ENCODE results near the gene WNT7A.
"Not testable (repeated sequence)": the region's sequence is repeated elsewhere in the genome, so short reads cannot be mapped to it uniquely, and the experiment has no call there.

Gene WNT7A

DNA sequence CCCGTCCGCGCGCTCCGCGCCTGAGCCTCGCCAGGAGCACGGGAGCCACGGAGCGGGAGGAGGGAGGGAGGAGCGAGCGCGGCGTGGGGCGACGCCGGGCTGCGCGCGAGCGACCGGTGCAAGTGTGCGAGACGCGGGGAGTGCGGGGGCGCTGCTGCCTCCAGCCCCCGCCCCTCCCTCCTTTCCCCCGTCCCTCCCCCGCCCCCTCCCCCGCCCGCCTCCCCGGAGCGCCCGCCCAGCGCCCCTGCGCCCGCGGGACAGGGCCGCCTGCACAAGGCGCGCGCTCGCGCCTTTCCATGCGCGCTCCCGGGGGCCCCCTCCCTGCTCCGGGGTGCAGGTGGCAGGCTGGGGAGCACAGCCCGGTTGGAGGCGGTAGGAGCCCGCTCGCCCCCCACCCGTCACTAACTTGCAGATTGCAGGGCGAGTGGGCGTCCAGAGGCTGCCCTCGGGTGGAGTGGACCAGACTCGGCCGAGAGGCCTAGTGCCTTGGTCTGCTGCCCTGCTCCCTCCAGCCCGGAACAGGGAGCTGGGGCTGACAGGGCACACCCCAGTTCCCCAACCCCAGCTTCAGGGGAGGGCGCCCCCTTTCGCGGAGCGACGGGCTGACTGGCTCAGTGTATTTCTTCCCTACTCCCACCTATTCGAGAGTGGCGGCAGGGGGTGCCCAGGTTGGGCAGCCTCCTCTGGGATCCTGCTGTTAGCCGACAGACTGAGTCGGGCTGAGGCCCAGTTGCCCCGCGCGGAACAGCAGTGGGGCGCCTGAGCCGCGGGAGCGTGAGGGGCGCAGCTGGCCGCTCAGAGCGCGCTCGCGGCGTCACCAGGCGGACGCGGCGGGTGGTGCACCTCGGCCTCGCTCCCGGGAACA, at the start of gene WNT7A:
Gene WNT7A, minus strand, starts transcription at position 126 of the 865 bp plus-strand sequence. CDS start 255 bp downstream, outside the sequence.
- no peak for DNase-seq

DNA sequence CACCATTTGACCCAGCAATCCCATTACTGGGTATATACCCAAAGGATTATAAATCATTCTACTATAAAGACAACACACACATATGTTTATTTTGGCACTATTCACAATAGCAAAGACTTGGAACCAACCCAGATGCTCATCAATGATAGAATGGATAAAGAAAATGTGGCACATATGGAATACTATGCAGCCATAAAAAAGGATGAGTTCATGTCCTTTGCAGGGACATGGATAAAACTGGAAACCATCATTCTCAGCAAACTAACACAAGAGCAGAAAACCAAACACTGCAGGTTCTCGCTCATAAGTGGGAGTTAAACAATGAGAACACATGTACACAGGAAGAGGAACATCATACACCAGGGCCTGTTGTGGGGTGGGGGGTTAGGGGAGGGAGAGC, 48.9 kb upstream of the WNT7A start:
- not testable (repeated sequence) for DNase-seq

DNA sequence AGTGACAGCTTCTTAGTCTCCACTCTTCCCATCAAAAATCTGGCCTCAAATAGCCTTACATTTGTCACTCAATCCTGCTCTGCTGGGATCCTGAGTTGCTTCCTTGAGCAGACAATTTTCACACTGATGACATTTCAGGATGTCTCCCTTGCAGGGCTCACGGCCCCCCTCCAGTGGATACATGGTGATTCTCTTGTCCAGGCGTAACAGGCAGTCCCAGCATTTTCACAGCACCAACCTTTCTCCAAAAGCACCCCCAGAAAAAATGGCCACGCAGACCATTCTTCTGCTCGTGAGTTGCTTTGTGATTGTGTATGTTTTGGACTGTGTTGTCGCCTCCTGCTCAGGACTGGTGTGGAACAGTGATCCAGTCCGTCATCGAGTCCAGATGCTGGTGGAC, 47.4 kb upstream of the WNT7A start:
- no peak for DNase-seq

DNA sequence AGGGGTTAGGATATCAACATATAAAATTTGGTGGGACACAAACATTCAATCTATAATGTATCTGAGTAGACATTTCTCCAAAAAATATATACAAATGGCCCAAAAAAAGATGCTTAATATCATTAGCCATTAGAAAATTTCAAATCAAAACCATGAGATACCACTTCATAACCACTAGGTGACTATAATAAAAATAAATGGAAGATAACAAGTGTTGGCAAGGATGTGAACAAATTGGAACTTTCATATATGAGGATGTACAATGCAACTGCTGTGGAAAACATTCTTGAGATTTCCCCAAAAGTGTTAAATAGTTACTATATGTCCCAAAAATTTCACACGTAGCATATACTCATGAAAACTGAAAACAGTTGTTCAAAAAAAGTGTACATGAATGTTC, 36.5 kb upstream of the WNT7A start:
- no peak for DNase-seq

DNA sequence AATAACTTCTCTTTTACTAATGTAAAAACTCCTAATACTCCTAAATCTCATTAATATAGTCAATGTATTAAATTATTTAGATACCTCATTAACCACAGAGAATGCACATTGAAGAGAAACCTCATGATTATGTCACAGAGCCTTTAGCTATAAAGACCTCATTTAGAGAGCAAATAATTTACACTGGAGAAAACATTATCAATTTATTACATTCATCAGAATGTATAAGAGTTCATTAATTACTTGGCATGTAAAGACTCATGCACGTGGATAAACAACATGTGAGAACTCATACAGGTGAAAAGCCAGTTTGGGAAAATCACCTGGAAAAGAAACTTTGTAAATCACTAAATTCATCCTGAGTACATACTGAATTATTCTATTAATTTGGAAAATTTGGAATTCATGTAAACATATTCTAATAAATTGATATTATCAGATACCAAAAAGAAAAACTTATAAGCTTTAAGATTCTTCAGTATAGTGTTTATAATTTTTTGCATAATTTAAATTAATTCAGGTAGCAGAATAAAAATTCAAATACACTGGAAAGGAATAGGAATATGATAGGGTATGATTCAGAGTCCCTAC, 22.9 kb upstream of the WNT7A start:
- no peak for DNase-seq

DNA sequence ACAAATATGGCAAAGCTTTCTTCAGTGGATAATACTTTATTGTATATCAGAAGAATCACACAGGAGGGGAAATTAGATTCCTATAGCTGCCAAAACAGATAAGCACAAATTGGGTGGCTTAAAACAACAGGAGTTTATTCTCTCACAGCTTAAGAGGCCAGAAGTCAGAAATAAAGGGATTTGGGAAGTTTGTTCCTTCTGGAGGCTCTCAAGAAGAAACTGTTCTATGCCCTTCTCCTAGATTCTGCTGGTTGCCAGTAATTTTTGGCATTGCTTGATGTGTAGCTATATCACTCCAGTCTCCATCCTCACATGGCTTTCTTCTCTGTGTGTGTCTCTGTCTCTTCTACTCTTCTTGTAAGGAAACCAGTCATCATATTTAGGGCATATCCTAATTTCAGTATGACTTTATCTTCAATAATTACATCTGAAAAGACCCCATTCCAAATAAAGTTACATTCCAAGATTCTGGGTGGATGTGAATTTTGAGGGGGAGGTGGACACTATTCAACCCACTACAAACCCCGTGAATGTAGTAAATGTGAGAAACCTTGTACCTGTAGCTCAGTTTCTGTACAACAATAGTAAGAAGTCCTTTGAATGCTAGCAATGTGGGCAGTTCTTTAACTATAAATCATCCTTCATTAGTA, 22.2 kb upstream of the WNT7A start:
- no peak for DNase-seq

DNA sequence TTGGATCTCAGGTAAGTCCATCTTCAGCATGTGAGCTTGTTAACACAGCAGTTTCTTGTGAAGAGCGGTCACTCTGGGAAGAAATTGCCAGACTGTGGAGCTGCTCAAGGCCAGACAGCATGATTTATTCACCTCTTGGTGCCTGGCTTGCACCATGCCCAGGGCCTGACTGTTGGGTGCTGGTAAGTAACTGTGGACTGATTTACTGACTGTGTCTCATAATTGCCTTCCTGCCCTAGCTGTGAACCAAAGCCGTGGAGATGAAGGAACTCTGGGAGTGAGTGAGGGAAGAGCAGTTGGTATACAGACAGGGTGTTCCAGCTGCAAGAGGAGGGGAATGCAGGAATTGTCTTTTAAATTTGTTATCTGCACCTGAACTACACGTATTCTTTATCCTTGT, 18.5 kb upstream of the WNT7A start:
- no peak for DNase-seq

DNA sequence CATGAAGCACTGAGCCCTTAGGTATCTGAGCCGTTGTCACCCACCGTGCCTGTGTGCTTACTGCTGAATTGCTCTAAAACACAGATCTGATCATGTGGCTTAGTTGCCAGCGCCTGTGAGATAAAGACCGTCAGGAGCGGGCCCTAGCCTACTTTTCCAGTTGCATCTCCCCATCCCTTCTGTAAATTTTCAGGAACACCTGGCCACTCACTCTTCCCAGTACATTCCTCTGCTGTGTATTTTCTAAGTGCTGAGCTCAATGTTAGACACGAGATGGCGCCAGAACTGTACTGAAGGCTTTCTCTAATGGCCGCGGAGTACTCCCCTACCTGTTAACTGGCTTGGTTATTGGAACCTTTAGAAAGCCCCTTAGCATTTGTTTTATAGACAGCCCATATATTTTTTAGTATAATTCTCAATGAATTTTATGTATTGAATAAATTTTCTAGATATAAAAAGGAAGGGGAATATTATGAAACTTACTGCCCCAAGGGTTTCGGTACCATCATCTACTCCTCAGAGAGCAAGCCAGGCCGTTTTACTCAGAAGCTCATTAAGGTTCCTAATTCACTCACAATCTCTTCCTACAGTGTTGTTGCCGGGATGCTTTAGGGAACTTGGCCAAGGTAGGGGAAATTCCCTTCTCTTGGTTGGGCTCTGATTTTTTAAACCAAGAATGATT, 16.7 kb upstream of the WNT7A start:
- no peak for DNase-seq

DNA sequence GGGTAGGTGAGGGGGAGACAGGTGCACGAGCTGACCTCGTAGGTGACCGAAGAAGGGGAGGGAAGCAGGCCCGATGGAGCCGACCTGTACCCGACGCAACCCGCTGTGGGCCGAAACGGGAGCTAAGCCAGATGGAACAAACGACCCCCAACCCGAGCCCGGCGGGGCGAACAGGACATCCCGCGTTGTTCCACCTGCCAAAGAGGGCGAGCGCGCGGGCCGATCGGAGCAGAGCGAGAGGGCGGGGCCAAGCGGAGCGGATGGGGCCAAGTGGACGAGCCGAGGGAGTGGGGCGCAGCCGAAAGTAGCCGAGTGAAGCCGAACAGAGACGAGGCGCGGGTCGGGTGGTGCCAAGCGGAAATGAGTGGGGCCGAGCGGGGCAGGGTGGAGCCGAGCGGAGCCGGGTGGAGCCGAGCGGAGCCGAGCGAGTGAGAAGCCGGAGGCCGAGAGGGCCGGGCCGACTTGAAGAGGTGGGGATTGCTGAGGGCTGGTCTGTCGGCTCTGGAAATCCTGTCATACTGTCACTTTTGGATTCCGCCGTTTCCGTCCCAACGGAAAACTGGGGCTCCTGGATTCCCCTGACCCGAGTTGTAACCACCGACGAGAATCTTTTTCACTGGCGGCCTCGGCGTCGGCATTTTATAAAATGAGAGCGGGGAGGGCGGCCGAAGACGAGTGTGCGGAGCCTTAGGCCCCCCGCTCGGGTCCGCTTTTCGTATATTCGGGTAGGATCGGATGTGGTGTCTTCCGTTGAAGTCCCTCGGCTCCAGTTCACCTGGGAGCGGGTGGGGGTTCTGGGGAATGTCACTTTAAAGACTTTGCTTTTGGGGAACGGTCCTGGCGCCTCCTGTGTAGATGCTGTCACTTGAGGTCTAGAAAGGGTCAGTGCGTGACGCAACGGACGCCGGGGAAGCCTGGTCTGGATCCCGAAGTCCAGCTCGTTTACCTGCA, 15.6 kb upstream of the WNT7A start:
- no peak for DNase-seq

DNA sequence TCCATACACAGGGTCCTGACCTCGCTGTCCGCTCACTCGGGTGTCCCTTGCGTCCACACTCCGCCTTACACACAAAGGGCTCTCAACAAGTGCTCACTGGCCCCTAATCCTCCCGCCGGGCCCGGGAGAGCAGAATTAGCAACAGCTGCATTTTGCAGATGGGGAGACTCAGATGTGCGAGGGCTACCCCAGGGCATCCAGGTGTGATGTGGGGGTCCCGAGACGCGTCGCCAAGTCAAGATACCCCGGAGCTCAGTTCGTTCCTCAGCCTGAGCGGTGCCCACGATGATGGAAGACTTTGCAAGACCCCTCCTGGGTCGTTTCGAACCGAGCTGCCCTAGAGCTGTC, 14.9 kb upstream of the WNT7A start:
- no peak for DNase-seq

DNA sequence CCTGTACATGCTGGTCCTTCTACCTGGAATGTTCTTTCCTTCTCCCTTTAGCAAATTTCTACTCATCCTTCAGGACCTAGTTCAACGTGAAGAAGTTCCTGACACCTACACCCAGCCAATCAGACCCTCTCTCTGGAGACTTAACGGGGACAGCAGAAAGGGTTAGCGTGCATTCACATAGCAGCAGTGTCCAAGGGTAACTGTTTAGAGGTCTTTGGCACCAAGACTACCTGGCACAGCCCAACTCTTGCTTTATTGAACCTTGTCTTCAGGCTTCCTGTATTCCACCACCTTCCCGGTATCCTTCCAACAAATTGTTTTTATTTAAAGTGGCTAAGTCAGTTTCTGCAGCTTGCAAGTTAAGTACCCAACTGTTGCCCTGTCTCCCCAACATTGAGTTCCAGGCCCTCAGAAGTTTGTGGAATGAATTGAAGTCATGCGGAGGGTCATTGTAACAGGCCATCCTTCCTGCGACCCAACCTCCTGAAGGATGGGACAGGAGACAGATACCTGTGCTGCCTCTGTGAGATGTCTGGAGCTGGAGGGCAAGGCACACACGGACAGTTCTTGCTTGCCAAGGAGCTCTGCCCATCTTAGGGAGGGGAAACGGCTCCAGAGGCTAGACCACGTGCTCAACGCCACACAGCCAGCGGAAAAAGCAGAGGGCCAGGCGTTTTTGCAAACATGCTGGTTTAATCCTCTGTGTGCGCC, 14.4 kb upstream of the WNT7A start:
- DNase-seq: no peak

DNA sequence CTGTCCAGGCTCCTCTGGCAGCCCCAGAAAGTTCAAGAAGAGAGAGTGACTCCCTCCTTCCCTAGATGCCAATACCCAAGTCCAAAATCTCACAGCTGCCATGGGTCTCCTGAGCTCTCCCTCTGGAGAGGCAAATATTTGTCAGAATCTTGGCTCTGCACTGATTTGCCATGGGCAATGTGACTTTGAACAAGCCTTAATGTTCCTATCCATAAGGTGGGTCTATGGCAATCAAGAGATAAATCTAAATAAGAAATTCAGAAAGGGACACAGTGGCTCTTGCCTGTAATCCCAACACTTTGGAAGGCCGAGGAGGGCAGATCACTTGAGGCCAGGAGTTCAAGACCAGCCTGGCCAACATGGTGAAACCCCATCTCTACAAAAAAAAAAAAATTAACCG, 12.4 kb upstream of the WNT7A start:
- no peak for DNase-seq

DNA sequence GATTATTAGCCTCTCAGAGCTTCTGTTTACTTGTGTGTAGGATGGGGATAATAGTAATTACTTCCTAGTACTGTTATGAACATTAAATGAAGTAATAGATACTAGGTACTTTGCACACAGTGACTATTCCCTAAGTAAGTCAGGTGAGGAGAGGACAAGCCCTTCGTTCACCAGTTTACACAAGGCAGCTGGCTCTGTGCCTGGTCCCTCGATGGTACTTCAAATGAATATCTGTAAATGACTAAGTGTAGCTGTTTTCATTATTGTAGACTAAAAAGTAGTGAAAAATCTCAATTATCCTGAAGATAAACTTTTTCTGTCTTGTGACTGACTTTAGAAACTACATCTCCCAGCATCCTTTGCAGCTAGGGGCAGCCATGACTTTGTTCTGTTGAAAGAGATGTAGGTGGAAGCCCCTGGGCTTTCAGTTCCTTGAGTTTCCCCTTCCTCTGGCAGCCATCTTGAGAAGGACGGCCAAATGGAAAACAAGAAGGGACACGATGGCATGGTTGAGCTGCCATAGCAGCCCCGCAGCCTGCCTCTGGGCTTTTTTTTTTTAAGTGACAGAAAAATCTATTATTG, 11.7 kb upstream of the WNT7A start:
- no peak for DNase-seq

DNA sequence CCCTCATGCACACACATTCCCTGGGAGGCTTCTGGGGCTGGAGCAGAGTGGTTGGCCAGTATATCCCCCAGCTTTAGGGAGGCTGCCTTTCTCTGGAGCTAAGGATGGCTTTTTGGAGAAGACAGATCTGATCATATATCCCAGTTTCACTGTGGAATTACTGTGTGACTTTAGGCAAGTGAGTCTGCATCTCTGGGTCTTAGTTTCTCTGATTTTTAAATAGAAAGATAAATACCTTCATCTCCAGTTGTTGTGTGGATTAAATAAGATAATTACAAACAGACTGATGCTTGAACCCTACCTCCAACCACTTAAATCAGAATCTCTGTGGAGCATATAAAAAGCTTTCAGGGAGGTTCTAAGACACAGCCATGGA, 11.1 kb upstream of the WNT7A start:
- no peak for DNase-seq

DNA sequence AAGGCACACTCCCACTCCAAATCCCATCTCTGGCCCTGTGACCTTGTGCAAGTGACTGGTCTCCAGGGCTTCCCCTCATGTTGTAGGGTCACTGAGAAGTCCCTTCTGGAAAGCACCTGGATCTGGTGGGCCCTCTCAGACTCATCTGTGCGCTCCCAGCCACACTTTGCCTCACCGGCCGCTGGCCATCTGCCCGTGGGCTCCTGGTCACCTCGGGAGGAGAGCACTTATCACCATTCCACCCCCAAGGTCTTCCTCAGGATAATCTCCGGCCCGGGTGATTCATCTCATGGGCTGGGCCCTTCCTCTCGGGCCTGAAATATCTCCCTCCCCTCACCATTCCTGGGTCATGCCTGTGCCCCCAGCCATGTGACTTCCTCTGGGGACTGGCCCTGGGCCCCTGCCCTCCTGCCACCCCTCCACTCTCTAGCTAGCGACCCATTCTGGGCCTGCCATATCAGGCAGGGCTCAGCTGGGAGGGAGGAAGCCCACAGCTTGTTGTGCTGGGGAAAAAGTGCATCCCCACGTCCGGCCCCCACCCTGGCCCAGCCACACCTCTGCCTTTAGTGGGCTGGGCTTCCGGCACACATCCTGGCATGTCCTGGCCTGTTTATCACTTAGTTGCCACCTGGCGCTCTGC, 10.6 kb upstream of the WNT7A start:
- DNase-seq: no peak

DNA sequence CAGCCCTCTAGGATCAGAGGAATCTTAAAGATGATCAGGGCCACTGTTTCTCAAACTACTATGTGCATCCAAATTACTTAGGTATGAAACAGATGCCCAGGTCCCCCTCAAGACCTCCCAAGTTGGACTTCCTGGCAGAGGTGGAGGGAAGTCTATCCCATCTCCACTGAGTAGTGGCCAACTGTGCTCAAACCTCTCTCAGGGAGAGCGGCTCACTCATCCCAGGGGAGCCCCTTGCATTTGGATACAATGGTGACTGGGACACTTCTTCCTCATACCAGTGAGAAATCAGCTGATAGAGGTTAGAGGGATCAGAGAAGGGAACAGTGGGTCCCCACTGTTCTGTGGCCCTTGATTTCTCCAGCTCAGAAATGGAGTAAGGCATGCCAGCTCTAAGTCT, 8.7 kb upstream of the WNT7A start:
- no peak for DNase-seq

DNA sequence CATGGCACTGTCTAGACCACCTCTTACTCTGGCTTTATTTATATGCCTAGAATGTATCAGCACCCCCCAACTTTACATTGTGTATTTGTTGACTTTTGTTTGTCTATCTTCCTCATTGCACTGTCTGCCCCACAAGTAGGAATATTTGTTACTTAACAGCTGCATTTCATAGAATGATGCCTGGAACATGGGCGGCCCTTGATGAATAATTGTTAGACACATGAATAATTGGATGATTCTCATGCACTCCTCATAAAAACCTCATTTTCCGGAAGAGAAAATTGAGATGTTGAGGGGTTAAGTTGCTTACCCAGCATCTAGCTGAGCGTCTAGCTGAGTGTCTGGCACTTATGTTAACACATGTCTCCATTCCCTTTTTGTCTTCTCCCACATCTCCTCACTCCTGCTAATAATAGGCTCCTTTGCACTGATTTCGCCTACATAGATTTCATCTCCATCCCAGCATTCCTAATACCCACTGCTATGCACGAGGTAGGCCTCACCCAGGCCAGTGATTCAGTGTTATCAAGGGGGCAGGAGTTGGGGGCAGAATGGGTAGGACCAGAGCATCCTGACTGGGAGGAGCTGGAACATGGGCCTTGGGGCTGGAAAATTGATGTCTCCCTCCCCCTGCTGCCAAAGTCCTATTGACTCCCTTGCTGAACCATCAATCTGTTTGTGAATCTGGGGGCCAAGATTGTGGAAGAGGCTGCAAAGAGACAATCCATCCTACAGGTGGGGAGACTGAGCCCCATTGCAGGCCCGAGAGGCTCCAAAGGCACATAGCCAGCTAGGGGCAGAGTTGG, 7.8 kb upstream of the WNT7A start:
- DNase-seq: no peak

DNA sequence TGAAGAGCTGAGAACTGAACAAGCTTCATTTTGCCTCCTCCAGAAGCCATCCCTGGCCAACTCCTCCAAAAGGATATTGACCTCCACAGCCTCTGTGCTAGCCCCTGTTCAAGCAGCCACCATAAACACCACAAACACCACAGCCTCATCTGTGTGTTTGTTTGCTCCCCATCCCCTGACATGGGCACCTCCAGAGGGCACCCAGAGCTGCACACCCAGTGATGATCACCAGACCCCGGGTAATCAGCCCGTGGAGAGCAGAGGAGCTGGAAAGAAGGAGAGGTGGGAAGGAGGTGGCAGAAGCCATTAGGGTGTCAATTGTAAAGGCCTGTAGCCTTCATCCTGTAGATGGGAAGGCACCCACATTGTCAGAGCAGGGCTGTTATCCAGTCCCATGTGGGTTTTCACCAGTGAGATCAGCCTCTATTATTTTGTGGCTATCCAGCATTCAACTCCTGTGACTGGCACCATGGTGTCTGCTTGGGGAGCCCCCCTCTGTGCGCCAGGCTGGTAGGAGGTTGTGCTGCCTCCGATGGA, 6.8 kb upstream of the WNT7A start:
- no peak for DNase-seq

DNA sequence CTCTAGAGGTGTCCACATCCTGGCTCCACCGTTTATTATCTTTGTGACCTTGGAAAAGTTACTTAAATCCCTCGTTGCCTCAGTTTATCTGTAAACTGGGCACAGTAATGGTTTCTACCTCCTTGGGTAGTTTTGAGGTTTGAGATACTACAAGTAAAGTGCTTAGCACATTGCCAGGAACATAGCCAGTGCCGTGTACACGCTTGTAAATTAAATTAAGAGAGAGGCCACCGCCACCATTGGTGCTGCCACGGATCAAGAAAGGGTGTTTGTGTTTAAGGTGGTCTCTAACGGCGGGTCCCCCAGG, 5.8 kb upstream of the WNT7A start:
- DNase-seq: no peak

Data from SIG-M5 (cell line).